Activated CD8-positive, alpha-beta memory T cell treated with anti-CD3 and anti-CD28 coated beads, Interleukin-2, amount 50 U/mL, for 24 hours (primary cell): Measurements from ENCODE around the gene ZNF785.
"Not testable (repeated sequence)": the region's sequence is repeated elsewhere in the genome, so short reads cannot be mapped to it uniquely, and the experiment has no call there.

ENCODE experiments used
- DNase-seq: peaks from one replicate; pipeline ENCODE4 v3.0.0-alpha.2; 2020; ENCODE audit errors: extremely low read depth

ZNF785 gene

DNA sequence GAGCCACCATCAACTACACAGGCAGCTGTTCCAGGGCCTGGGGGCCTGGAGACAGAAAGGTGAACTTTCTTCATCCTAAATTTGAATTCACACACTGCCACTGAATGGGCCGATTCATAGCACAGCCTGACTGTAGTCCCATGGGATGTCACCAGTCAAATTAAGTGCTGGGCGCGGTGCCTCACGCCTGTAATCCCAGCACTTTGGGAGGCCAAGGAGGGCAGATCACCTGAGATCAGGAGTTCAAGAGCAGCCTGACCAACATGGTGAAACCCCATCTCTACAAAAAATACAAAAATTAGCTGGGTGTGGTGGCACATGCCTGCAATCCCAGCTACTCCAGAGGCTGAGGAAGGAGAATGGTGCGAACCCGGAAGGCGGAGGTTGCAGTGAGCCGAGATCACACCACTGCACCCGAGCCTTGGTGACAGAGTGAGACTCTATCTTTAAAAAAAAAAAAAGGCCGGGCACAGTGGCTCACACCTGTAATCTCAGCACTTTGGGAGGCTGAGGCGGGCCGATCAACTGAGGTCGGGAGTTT is 45.4 kb downstream of the ZNF785 start:
- not testable (repeated sequence) for DNase-seq

DNA sequence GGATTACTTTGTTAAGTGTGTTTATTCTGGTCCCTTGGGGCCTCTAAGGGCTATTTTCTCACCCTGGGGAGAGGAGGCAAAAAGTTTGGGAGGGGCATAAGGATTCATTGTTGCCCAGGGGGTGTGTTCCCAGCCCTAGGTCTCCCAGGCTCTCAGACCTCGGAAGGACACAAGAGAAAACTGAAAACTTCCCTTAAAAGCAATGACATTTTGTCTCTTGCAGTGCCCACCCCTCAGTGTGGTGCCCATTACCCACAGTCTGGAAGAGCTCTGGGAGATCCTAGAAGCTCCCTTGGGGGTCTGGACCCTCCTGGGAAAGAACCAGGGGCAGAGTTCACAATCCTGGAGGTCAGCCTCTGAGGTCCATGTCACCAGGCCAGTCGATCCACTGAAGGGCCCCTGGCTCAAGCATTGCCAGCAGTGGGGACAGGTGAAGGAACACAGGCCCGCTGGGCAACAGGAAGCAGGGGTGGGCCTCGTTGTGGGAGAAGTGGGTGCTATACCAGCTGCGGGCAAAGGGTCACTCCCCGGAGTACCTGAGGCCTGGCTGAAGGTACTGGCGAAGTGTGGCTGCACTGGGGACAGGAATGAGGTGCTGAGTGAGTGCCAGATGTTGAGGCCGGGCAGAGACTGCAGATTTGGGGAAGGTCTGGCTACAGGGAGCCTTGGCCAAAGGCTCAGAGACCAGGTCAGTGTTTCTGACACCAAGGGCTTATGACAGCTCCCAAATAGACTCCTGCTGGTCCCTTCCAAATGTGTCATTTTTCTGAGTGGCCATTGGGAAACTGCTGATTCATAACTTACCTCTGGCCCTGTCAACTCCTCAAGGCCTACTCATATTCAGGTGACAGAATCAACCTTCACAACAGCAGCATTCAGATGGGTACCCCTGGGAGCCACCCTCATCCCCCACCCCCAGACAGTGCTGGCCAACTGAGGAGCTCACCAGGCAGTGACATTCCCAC is 46.2 kb downstream of the ZNF785 start:
- no peak for DNase-seq

DNA sequence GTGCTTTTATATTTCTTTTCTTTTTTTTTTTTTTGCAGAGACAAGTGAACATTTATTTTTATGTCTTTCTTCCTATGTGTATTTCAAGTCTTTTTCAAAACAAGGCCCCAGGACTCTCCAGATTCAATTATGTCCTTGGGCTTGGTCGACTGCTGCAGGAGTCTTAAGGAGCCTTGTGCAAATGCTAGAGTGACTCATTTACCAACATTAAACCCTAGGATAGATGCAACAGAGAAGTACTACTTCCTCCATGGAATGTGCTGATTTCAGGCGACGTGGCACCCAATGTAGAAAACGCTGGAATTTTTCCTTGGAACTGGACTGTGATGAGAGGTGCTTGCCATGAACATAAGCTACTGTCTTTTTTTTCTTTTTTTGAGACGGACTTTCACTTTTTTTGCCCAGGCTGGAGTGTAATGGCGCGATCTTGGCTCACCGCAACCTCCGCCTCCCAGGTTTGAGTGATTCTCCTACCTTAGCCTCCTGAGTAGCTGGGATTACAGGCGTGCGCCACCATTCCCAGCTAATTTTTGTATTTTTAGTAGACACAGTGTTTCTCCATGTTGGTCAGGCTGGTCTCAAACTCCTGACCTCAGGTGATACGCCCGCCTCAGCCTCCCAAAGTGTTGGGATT is 49.0 kb downstream of the ZNF785 start:
- not testable (repeated sequence) for DNase-seq

DNA sequence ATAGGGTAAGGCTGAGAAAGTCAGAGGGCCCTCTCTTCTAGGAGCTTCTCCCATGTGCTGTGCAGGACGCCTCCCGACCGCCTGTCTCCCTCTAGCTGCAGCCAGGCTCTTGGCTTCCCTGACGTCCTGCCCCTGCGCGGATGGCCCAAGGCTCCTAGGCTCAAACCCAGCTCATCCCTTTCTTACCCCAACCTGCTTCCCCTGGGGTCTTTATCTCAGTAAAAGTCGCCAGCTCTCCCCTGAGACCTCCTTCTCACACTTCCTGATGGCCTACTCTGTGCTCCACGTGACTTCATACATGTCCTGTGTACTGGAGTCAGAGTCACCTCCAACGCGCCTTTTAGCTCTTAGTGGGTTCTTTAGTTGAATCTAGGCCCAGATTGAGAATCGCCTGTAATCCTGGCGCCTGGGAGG is 49.7 kb downstream of the ZNF785 start:
- DNase-seq = no peak

DNA sequence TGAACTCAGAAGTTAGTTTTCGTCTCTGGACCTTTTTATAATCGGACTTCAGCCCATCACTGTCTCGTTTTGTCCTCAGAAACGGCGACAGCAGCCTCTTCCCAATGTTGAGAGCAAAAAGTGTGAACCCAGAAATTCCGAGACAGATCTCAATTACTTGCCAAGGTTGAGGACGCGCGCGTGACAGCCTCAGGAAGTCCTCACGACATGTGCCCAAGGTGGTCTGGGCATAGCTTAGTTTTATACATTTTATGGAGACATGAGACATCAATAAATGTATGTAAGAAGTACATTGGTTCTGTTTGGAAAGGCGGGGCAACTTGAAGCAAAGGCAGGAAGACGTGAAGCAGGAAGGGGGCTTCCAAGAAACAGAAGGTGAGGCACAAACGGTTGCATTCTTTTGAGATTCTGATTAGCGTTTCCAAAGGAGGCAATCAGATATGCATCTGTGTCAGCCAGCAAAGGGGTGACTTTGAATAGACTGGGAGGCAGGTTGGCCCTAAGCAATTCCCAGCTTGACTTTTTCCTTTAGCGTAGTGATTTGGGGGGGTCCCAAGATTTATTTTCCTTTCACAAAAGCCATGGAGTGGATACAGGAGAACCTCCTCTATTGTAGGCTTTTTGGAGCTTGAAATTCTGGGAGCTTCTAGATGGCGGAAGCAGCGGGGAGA is 50.3 kb downstream of the ZNF785 start:
- no peak for DNase-seq

DNA sequence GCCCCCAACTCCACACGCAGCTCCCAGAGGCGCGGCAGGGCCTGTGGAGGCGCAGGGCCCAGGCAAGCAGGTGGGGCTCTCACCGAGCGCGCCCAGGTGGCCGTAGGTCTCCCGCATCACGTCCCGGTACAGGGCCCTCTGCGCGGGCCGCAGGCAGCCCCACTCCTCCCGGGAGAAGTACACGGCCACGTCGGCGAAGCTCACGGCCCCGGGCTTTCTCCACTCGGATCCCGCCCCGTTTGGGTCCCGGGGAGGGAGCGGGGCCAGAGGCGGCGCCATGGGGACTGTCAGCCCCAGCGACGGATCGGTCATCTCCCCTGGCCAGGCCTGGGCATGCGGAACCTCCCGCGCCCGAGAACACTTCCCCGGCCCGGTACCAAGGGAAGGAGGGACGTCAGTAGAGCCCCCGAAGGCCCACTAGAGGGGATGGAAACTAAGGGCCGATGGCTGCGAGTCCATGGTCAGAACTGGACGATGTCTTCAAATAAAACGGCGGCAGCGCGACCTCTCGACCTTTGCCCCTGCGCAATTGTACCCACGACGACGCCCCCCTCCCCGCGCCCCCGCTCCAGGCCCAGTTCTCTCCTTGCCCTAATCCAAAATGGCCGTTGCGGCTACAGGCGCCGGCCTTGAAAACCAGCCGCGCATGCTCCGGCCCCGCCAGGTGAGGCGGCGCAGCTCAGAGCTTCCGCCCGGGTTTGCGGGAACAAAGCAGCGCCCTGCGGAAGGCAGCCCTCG is 51.0 kb downstream of the ZNF785 start, which contains the start of gene ZNF747:
Gene ZNF747, minus strand, starts transcription at position 491 of the 738 bp plus-strand sequence. Its CDS starts 179 bp downstream, at position 312.
- peak; percentile 80 for DNase-seq

DNA sequence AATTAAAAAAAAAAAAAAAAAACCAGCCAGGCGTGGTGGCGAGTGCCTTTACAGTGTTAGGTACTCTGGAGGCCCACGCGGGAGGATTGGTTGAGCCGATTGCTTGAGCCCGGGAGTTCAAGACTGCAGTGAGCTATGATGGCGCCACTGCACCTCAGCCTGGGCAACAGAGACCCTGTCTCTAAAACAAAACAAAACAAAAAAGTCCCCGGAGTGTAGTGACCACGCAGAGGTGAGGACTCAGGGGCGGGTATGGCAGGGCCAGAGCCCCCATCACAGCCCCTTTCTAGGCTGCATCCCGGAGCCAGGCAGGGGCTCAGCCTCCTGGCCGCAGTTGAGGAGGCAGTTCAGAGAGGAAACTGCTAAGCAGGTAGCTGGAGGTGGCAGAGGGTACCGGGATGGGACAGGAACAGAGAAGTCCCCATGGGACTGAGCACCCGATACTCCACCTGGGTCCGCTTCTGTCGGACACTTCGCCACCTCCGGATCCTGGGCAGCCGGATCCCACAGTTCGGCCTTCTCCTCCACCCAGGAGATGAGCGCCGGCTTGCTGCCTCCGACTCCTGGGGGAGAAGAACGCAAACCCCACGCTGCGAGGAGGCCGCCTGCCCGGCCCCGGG is 51.6 kb downstream of the ZNF785 start:
- DNase-seq = no peak

DNA sequence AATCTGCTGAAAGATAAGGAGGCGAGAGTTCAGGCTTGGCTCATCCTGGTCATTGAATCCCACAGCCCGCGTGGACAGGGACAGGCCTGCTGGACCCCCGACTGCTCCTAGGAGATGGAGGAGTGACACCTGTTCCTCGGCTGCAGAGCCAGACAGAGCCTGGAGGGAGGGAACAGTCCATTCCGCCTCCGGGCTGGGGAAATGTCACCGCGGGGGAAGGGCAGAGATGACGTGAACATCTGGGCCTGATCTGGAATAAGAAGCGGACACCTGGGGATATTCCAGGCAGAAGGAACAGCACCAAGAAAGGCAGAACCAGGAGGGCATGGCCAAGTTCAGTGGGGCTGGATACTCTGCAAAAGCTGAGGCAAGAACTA is 52.4 kb downstream of the ZNF785 start:
- DNase-seq = no peak

DNA sequence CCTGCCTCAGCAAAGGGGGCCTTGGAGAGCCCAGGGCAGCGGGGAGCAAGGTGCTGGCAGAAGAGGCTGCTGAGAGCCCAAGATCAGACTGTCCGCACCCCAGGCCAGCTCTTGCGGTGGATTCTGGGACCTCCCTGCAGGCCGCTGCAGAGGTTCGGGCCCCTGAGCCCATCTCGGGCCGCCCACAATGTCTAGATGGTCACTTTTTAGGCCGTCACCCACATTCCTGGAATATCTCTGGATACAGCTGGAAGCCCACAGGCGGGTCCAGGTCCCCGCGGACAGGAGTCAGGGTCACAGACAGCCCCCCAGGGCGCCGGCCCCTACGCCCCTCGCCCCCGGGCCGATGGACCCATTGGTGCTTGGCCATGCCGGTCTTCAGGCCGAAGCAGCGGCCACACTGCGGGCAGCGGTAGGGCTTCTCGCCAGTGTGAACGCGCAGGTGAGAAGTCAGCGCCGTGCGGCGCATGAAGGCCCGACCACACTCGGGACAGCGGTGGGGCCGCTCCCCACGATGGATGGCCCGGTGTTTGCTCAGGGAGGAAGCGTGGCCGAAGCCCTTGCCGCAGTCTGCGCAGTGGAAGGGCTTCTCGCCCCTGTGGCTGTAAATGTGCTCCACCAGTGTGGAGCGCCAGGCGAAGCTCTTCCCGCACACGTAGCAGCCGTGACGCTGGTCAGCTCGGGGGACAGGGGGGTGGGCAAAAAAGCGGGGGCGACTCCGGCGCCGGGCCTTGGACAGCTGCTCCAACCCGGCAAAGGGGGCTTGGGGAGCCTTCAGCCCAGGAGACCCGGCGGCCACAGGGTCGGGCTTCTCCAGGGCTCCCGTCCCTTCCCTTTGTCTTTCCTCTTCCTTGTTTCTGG is 53.0 kb downstream of the ZNF785 start:
- DNase-seq = no peak
